HL-60 (cell line): ENCODE data around the gene RNU1-4.

Source experiments
- DNase-seq, 2 experiments: peaks; one replicate each; pipeline ENCODE4 v3.0.0-alpha.2; 2010 to 2020; ENCODE audit warnings: low read depth in 1 of 2, low spot score in 1 of 2
- H3K27ac ChIP-seq: fragments of 250-450 bp; sonication (Bioruptor Pico); replicated peaks from 2 replicates; pipeline ENCODE4 v1.5.1; 2020; ENCODE audit warnings: mild to moderate bottlenecking, moderate library complexity
- H3K27me3 ChIP-seq: fragments of 250-450 bp; sonication (Bioruptor Pico); 2 replicates; pipeline ENCODE4 v1.5.1; 2021; ENCODE audit warnings: mild to moderate bottlenecking, moderate library complexity; ENCODE audit not compliant: insufficient read depth, poor library complexity, severe bottlenecking
- H3K4me3 ChIP-seq: replicated peaks from 2 replicates; pipeline ENCODE4 v1.5.1; 2011; ENCODE audit warnings: mild to moderate bottlenecking, control low read depth, low read length; ENCODE audit not compliant: insufficient read depth
- CTCF ChIP-seq: IDR thresholded peaks from one replicate; pipeline ENCODE4 v1.5.1; 2011; ENCODE audit warnings: low read length, control low read depth, inconsistent platforms; ENCODE audit not compliant: insufficient read depth
- GABPA ChIP-seq: IDR thresholded peaks from 2 replicates; pipeline ENCODE4 v1.6.1; 2012; ENCODE audit warnings: low read depth
- POLR2AphosphoS5 ChIP-seq: IDR thresholded peaks from 2 replicates; pipeline ENCODE4 v1.6.1; 2012; ENCODE audit warnings: low read depth
- REST ChIP-seq: IDR thresholded peaks from 2 replicates; pipeline ENCODE4 v1.6.1; 2012; ENCODE audit warnings: low read depth; ENCODE audit not compliant: insufficient replicate concordance
- SPI1 ChIP-seq: IDR thresholded peaks from 2 replicates; pipeline ENCODE4 v1.6.1; 2012; ENCODE audit warnings: low read depth, mild to moderate bottlenecking, borderline replicate concordance

The RNU1-4 gene

GRCh38 chr1:16719571-16720350 lies 20.6 kb upstream of the RNU1-4 start:
- TF ChIP-seq GABPA = no peak
- TF ChIP-seq SPI1 = no peak
- TF ChIP-seq REST = no peak
- TF ChIP-seq POLR2AphosphoS5 = no peak
- no peak for TF ChIP-seq CTCF
- Histone ChIP-seq H3K27me3 (peaks cover 24% of the 10 kb centered on the region), H3K27ac (no peak overlapping the region), H3K4me3 (no peak overlapping the region)
- DNase-seq = no peak

GRCh38 chr1:16720351-16721223 lies 19.7 kb upstream of the RNU1-4 start:
- TF ChIP-seq SPI1 = no peak
- no peak for TF ChIP-seq CTCF
- no peak for TF ChIP-seq POLR2AphosphoS5
- no peak for TF ChIP-seq REST
- TF ChIP-seq GABPA = no peak
- Histone ChIP-seq H3K27me3 (peaks cover 29% of the 10 kb centered on the region), H3K4me3 (no peak overlapping the region), H3K27ac (no peak overlapping the region)
- no peak for DNase-seq

GRCh38 chr1:16721871-16722641 lies 18.3 kb upstream of the RNU1-4 start:
- no peak overlapping the region for H3K27ac ChIP-seq
- no peak overlapping the region for H3K4me3 ChIP-seq
- DNase-seq = no peak
- H3K27me3 ChIP-seq = peaks cover 22% of the 10 kb centered on the region
- TF ChIP-seq CTCF (no peak), SPI1 (no peak), GABPA (no peak), REST (no peak), POLR2AphosphoS5 (no peak)
